Right lobe of liver (tissue), 6 donors: ENCODE data around the gene ARTN. TPM values are rescaled to one million over a fixed set of nuclear protein-coding genes. Genes with fewer than 3 reads are reported as not detected.

Experiments used
- ATAC-seq, 4 donors: fragments of 200-7000 bp; cut with Tn5 transposase; one replicate each; pipeline ENCODE4 v1.9.1; 2020; ENCODE audit warnings: mild to moderate bottlenecking in 4 of 4, moderate library complexity in 4 of 4
- DNase-seq, 3 donors: peaks; one replicate each; pipeline ENCODE4 v3.0.0-alpha.2; 2020
- H3K27ac ChIP-seq, 3 donors: fragments of 200-600 bp; one replicate each; pipeline ENCODE4 v1.8.0; 2022
- H3K27me3 ChIP-seq, 2 donors: fragments of 200-600 bp; one replicate each; pipeline ENCODE4 v1.8.0; 2022
- H3K36me3 ChIP-seq, 4 donors: fragments of 200-600 bp; sonication (generic) in 1 of 4; one replicate each; pipeline versions ENCODE4 v1.5.1 to v1.8.0; 2017 to 2022; ENCODE audit warnings: control low read depth in 1 of 4
- H3K4me1 ChIP-seq, 4 donors: fragments of 200-600 bp; sonication (generic) in 1 of 4; one replicate each; pipeline versions ENCODE4 v1.5.1 to v1.8.0; 2017 to 2022; ENCODE audit warnings: control low read depth in 1 of 4
- H3K4me3 ChIP-seq, 3 donors: fragments of 200-600 bp; one replicate each; pipeline ENCODE4 v1.8.0; 2022
- H3K9me3 ChIP-seq, 4 donors: fragments of 200-600 bp; sonication (generic) in 1 of 4; one replicate each; pipeline versions ENCODE4 v1.5.1 to v1.8.0; 2017 to 2022; ENCODE audit warnings: control low read depth in 1 of 4
- POLR2A ChIP-seq: fragments of 450-650 bp; IDR thresholded peaks from one replicate; pipeline ENCODE4 v1.6.1; 2017; ENCODE audit warnings: antibody characterized with exemption, mild to moderate bottlenecking
- WGBS: methylation state at CpG from one replicate; pipeline ENCODE4 v1.1.6; 2018; ENCODE audit warnings: low coverage, low lambda C conversion rate; ENCODE audit not compliant: insufficient coverage; ENCODE audit errors: missing lambda C conversion rate; 5-methylcytosine and 5-hydroxymethylcytosine counted together
- intact Hi-C, 2 donors: fragments of 100-400 bp; cut with DNase I; formaldehyde crosslinking; loops; one replicate each; pipeline versions ENCODE4 v1.11.2 to v1.14.1; 2022
- total RNA-seq, 6 experiments: library from RNA; depleted of rRNA in 2 of 6; stranded (reverse); fragments of >200 nt in 2 of 6; fragmentation: NEBNext Ultra II Directional in 3 of 6; extraction: Animal tissue kit (Norgen Biotek cat#: 25700) in 3 of 6; gene quantifications; one replicate each; pipeline versions ENCODE4 v1.1.0 to v1.2.4, GENCODE V29; 2016 to 2023
- TF ChIP-seq, protein P1 (sequence below), 4 donors: fragments of 200-600 bp in 3 of 4; fragments of 450-650 bp in 1 of 4; IDR thresholded peaks; one replicate each; pipeline versions ENCODE4 v1.5.1 to v1.8.0; 2016 to 2022; ENCODE audit warnings: antibody characterized with exemption in 4 of 4, mild to moderate bottlenecking in 2 of 4
- donor health status: DM: no; HTN: yes; CAD: no.
- donor health status: DM: no; HTN: no; CAD: no.
- donor health status: DM: no; HTN: no; CAD: no.
- donor health status: DM: no; HTN: yes; CAD: no.
- donor health status: DM: no; HTN: yes; CAD: no.

Gene ARTN
- total RNA-seq, 6 experiments from 2014 or later: 0.31 to 0.32 (median 0.31) TPM; not detected in 3

DNA sequence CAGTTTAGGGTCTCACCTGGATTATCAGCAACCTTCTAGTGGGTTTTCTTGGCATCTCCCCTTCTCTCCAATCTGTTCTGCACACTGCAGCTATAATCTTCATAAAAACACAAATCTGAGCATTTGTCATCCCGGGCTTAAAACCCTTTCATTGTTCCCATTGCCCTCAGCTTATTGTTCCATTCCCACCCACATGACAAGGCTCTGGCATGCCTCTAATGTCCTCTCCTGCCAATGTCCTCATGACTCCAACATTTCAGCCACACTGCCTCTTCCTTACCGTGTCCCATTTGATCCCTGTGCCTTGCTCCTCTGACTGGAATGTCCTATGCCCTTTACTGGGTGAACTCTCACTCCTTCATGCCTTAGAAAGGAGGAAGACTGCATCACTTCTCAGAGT, 28.7 kb downstream of the ARTN start:
- TF ChIP-seq POLR2A: no peak
- TF ChIP-seq, protein P1, sequence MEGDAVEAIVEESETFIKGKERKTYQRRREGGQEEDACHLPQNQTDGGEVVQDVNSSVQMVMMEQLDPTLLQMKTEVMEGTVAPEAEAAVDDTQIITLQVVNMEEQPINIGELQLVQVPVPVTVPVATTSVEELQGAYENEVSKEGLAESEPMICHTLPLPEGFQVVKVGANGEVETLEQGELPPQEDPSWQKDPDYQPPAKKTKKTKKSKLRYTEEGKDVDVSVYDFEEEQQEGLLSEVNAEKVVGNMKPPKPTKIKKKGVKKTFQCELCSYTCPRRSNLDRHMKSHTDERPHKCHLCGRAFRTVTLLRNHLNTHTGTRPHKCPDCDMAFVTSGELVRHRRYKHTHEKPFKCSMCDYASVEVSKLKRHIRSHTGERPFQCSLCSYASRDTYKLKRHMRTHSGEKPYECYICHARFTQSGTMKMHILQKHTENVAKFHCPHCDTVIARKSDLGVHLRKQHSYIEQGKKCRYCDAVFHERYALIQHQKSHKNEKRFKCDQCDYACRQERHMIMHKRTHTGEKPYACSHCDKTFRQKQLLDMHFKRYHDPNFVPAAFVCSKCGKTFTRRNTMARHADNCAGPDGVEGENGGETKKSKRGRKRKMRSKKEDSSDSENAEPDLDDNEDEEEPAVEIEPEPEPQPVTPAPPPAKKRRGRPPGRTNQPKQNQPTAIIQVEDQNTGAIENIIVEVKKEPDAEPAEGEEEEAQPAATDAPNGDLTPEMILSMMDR (IDR thresholded peaks at IDR 0.05): no peak
- Histone ChIP-seq H3K27me3 (no peaks in the 10 kb centered on the region), H3K27ac (no peak overlapping the region), H3K36me3 (peaks cover 0 to 29% (median 8%) of the 10 kb centered on the region in 4 donors), H3K4me3 (no peak overlapping the region), H3K4me1 (no peaks in the 10 kb centered on the region), H3K9me3 (no peaks in the 10 kb centered on the region)
- ATAC-seq (no peak), DNase-seq (no peak)
- intact Hi-C loops: no loop called here
- 89% methylated on average over 2 of the region's 2 CpGs for WGBS

DNA sequence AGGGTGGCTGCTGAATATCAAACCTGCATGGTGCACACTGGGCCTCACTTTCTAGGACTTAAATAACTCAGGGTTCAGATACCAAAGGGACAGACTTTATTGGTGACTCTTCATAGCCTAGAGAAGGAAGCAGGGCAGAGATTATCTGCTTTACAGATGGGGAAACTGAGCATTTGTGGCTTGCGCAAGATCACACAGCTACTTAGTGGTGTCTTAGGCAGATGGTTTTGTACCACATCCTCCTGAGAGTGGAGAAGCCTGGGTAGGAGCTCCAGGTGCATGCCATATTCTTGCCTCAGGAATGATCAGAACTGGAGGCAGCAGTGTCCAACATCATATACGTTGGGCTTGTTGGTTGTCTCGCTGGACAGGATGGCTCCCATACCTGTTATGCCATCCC, 29.4 kb downstream of the ARTN start:
- H3K4me3 ChIP-seq: no peak overlapping the region
- H3K36me3 ChIP-seq: peaks cover 0 to 24% (median 6%) of the 10 kb centered on the region in 4 donors
- TF ChIP-seq POLR2A: no peak
- TF ChIP-seq, protein P1 (IDR thresholded peaks at IDR 0.05): no peak
- H3K27ac ChIP-seq: no peak overlapping the region
- WGBS: 80% methylated on average over 2 of the region's 3 CpGs
- no peaks in the 10 kb centered on the region for H3K9me3 ChIP-seq
- intact Hi-C loops: no loop called here
- no peaks in the 10 kb centered on the region for H3K27me3 ChIP-seq
- ATAC-seq (no peak), DNase-seq (no peak)
- no peaks in the 10 kb centered on the region for H3K4me1 ChIP-seq

DNA sequence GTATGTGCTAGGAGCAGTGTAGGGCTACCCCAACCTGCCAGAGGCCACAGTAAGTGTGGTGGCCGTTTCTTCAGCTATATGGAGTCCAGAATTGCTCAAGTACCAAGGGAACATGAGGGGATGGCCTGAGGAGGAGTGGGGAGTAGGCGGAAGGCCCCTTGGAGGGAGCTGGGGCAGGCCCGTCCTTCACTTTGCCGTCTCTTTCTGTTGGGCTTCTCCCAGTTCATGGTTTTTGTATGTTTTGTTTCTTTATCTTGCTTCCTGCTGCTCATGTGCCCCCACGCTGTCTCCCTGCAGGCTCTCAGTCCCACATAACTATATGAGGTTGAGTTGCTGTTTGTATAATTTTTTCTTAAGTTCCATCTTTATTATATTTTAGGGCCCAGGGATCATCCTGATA, 30.3 kb downstream of the ARTN start:
- H3K4me1 ChIP-seq: no peaks in the 10 kb centered on the region
- WGBS: 93% methylated on average over 1 of the region's 5 CpGs
- intact Hi-C loops: no loop called here
- peaks cover 0 to 15% (median 6%) of the 10 kb centered on the region in 4 donors for H3K36me3 ChIP-seq
- ATAC-seq (no peak), DNase-seq (no peak)
- no peaks in the 10 kb centered on the region for H3K27me3 ChIP-seq
- H3K27ac ChIP-seq: no peak overlapping the region
- TF ChIP-seq, protein P1 (IDR thresholded peaks at IDR 0.05): no peak
- TF ChIP-seq POLR2A: no peak
- no peak overlapping the region for H3K4me3 ChIP-seq
- no peaks in the 10 kb centered on the region for H3K9me3 ChIP-seq

DNA sequence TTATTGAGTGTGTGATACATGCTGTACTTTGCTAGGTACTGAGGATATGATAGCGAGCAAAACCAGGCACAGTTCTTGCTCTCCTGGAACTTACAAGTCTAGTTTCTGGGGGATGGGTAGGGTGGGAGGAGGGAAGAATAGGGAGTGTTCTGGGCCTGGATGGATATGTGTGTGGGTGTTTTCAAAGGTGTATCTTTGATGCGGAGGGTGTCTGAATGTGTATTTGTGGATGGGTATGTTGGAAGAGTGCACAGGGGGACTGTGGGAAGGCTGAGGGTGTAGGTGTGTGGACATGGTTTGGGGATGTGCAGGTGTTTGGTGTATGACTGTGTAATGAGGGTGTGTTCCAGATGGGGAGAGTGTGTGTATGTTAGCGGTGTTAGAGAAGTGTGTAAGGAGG, 31.7 kb downstream of the ARTN start:
- Histone ChIP-seq H3K4me3 (no peak overlapping the region), H3K27me3 (no peaks in the 10 kb centered on the region), H3K9me3 (no peaks in the 10 kb centered on the region), H3K4me1 (peaks cover 0 to under 1% (median 0%) of the 10 kb centered on the region in 4 donors), H3K36me3 (peaks cover 0 to 9% (median 6%) of the 10 kb centered on the region in 4 donors), H3K27ac (no peak overlapping the region)
- ATAC-seq (no peak), DNase-seq (no peak)
- 100% methylated on average over 2 of the region's 3 CpGs for WGBS
- TF ChIP-seq, protein P1 (IDR thresholded peaks at IDR 0.05): no peak
- no peak for TF ChIP-seq POLR2A
- intact Hi-C loops: no loop called here
